ENCODE measurements around the gene SLC25A46.
"Not testable (repeated sequence)": the region's sequence is repeated elsewhere in the genome, so short reads cannot be mapped to it uniquely, and the experiment has no call there.

The SLC25A46 gene

DNA sequence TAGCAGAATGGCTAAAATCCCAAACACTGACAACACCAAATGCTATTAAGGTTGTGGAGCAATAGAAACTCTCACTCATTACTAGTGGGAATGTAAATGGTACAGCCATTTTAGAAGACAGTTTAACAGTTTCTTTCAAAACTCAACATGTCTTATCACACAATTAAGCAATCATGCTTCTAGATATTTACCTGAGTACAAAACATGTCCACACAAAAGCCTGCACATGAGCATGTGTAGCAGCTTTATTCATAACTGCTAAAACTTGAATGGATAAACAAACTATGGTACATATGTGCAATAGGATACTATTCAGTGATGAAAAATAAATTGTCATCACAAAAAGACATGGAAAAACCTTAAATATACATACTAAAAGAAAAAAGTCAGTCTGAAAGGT is 31.5 kb downstream of the SLC25A46 start:
- Mint-ChIP-seq H3K36me3 (ENCODE audit: insufficient read depth) (no peaks in the 10 kb centered on the region), H3K27ac (no peak overlapping the region), H3K27me3 (peaks cover 0 to 6% of the 10 kb centered on the region in 2 donors), H3K9me3 (peaks cover 0 to 5% of the 10 kb centered on the region in 2 donors), H3K4me1 (ENCODE audit: low read depth in 2 of 2) (no peaks in the 10 kb centered on the region), H3K4me3 (no peak overlapping the region)
- no peak for DNase-seq
- no peak for ATAC-seq (replicated peaks)

DNA sequence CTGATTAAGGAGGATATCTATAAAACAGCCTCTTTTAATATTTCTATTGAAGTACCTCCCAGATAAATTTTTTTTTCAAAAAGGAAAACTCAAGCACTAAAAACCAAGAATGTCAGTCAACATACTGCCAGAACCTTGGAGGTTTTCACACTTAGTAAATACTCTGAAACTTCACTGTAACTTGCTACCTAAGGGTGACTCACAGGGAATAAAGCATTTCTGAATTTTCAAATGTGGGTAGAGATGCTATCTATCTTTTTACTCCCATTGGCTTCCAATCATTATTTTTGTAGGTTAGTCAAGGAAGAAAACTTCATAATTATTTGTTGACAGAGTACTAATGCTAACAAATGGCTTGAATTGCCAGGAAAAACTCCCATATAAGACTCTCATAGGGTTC is 46.1 kb downstream of the SLC25A46 start:
- ATAC-seq (replicated peaks) (no peak), DNase-seq (no peak)
- Mint-ChIP-seq H3K4me3 (no peak overlapping the region), H3K4me1 (ENCODE audit: low read depth in 2 of 2) (no peaks in the 10 kb centered on the region), H3K27me3 (peaks cover 5 to 6% of the 10 kb centered on the region in 2 donors), H3K36me3 (ENCODE audit: insufficient read depth) (no peaks in the 10 kb centered on the region), H3K9me3 (no peaks in the 10 kb centered on the region), H3K27ac (no peak overlapping the region)

- DNase-seq (no peak), ATAC-seq (replicated peaks) (no peak)
- Mint-ChIP-seq H3K9me3 (no peaks in the 10 kb centered on the region), H3K27ac (no peak overlapping the region), H3K36me3 (ENCODE audit: insufficient read depth) (no peaks in the 10 kb centered on the region), H3K4me3 (no peak overlapping the region), H3K4me1 (ENCODE audit: low read depth in 2 of 2) (no peaks in the 10 kb centered on the region), H3K27me3 (peaks cover 5 to 6% of the 10 kb centered on the region in 2 donors)
These were observed 46.5 kb downstream of the SLC25A46 start for GRCh38 chr5:110785356-110785755.

DNA sequence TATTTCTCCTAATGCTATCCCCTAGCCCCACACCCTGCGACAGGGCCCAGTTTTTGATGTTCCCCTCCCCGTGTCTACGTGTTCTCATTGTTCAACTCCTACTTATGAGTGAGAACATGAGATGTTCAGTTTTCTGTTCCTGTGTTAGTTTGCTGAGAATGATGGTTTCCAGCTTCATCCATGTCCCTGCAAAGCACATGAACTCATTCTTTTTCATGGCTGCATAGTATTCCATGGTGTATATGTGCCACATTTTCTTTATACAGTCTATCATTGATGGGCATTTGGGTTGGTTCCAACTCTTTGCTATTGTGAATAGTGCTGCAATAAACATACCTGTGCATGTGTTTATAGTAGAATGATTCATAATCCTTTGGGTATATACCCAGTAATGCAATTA is 49.2 kb downstream of the SLC25A46 start:
- not testable (repeated sequence) for H3K4me1 Mint-ChIP-seq (ENCODE audit: low read depth in 2 of 2); H3K9me3 Mint-ChIP-seq; DNase-seq; H3K27ac Mint-ChIP-seq; H3K36me3 Mint-ChIP-seq (ENCODE audit: insufficient read depth); ATAC-seq (replicated peaks); H3K27me3 Mint-ChIP-seq; H3K4me3 Mint-ChIP-seq

- ATAC-seq (replicated peaks) (no peak), DNase-seq (no peak)
- Mint-ChIP-seq H3K27me3 (peaks cover 0 to 2% of the 10 kb centered on the region in 2 donors), H3K36me3 (ENCODE audit: insufficient read depth) (no peaks in the 10 kb centered on the region), H3K4me1 (ENCODE audit: low read depth in 2 of 2) (no peaks in the 10 kb centered on the region), H3K9me3 (no peaks in the 10 kb centered on the region), H3K4me3 (no peak overlapping the region), H3K27ac (no peak overlapping the region)
These were observed 51.9 kb downstream of the SLC25A46 start for GRCh38 chr5:110790673-110791072.

GRCh38 chr5:110802998-110803397 is 64.2 kb downstream of the SLC25A46 start:
- peaks cover 2 to 8% of the 10 kb centered on the region in 2 donors for H3K9me3 Mint-ChIP-seq
- no peak overlapping the region for H3K4me3 Mint-ChIP-seq
- no peak for DNase-seq
- no peaks in the 10 kb centered on the region for H3K36me3 Mint-ChIP-seq (ENCODE audit: insufficient read depth)
- no peaks in the 10 kb centered on the region for H3K4me1 Mint-ChIP-seq (ENCODE audit: low read depth in 2 of 2)
- no peak for ATAC-seq (replicated peaks)
- no peak overlapping the region for H3K27ac Mint-ChIP-seq
- peaks cover 7 to 20% of the 10 kb centered on the region in 2 donors for H3K27me3 Mint-ChIP-seq

DNA sequence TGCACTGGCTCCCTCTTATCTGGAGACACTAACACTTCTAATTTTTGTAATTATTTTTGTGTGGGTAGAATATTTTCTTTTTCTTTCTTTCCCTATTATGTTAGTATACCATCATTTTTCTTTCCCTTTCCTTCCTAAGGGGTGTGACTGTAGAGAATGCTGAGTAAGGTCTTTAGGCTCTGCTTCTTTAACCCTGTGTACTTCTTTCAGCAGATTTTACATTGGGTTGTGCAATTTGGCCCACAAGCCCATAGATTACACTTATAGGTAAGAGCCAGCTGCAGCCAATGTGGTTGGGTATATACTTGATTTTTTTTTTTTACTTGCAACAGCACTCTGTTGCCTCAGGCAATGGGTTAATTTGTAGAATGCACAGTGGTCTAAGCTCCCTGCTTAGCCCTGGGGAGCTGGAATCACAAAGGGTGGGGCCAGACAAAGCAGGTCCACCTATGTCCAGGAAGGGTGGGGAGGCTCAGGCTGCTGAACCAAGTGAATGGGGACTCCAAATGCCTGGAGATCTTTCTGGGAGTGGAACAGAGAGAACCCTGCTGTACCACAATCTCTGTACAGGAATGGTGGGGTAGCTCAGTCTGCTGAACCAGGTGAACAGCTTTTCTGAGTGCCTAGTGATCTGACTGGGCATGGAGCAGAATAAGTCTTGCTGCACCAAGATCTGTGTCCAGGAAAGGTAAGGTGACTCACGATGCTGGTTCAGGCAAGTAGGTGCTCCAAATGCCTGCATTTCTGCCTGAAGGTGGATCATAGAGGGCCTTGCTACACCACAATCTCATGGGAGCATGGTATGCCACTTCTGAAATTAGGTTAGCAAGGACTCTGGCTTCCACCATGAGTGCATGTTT is 64.9 kb downstream of the SLC25A46 start:
- Mint-ChIP-seq H3K27ac (no peak overlapping the region), H3K4me1 (ENCODE audit: low read depth in 2 of 2) (no peaks in the 10 kb centered on the region), H3K9me3 (peaks cover 2 to 8% of the 10 kb centered on the region in 2 donors), H3K36me3 (ENCODE audit: insufficient read depth) (no peaks in the 10 kb centered on the region), H3K27me3 (peaks cover 7 to 19% of the 10 kb centered on the region in 2 donors), H3K4me3 (no peak overlapping the region)
- DNase-seq = no peak
- ATAC-seq (replicated peaks) = no peak

GRCh38 chr5:110807169-110807568 is 68.4 kb downstream of the SLC25A46 start:
- Mint-ChIP-seq H3K36me3 (ENCODE audit: insufficient read depth) (no peaks in the 10 kb centered on the region), H3K4me1 (ENCODE audit: low read depth in 2 of 2) (no peaks in the 10 kb centered on the region), H3K27ac (no peak overlapping the region), H3K9me3 (peaks cover 0 to 8% of the 10 kb centered on the region in 2 donors), H3K4me3 (no peak overlapping the region), H3K27me3 (no peaks in the 10 kb centered on the region)
- ATAC-seq (replicated peaks) = no peak
- DNase-seq = no peak

- Mint-ChIP-seq H3K4me3 (no peak overlapping the region), H3K27me3 (no peaks in the 10 kb centered on the region), H3K9me3 (peaks cover 3 to 6% of the 10 kb centered on the region in 2 donors), H3K4me1 (ENCODE audit: low read depth in 2 of 2) (no peaks in the 10 kb centered on the region), H3K36me3 (ENCODE audit: insufficient read depth) (no peaks in the 10 kb centered on the region), H3K27ac (no peak overlapping the region)
- ATAC-seq (replicated peaks) (no peak), DNase-seq (no peak)
These were observed 70.2 kb downstream of the SLC25A46 start for GRCh38 chr5:110809006-110809405.

All from effector memory CD8-positive, alpha-beta T cell (primary cell).